ENCODE results near the gene ZNF550.
"Not testable (repeated sequence)": the region's sequence is repeated elsewhere in the genome, so short reads cannot be mapped to it uniquely, and the experiment has no call there.

GRCh38 chr19:57488299-57488644 is 71.4 kb downstream of the ZNF550 start:
- not testable (repeated sequence) for TF ChIP-seq CTCF (conservative IDR thresholded peaks at IDR 0.05; ENCODE audit: low read depth, low read length); EZH2 (IDR thresholded peaks at IDR 0.05; ENCODE audit: low read length, unreplicated experiment); EZH2phosphoT487 (IDR thresholded peaks at IDR 0.05; ENCODE audit: borderline replicate concordance, low read length)
